Gastrocnemius medialis (tissue), 4 donors: ENCODE data around the gene LINGO4.

ENCODE experiments used
- CTCF ChIP-seq, 5 experiments: fragments of 450-650 bp in 3 of 5; fragments of 200-600 bp in 2 of 5; sonication (generic) in 2 of 5; IDR thresholded peaks in 4 of 5; conservative IDR thresholded peaks in 1 of 5; 1 replicate in 4 of 5; 2 replicates in 1 of 5; pipeline ENCODE4 v1.5.1; 2016 to 2019; ENCODE audit warnings: antibody characterized with exemption in 5 of 5, mild to moderate bottlenecking in 3 of 5, moderate library complexity in 3 of 5
- POLR2A ChIP-seq, 2 donors: fragments of 450-650 bp; IDR thresholded peaks; one replicate each; pipeline ENCODE4 v1.6.1; 2017; ENCODE audit warnings: antibody characterized with exemption in 2 of 2, mild to moderate bottlenecking in 2 of 2, moderate library complexity in 2 of 2

GRCh38 chr1:151819976-151820623 lies 14.9 kb upstream of the LINGO4 start:
- TF ChIP-seq CTCF (IDR thresholded peaks at IDR 0.05 in 4 of 5, conservative IDR thresholded peaks at IDR 0.05 in 1 of 5) (no peak), POLR2A (IDR thresholded peaks at IDR 0.05) (no peak)
